ENCODE results near the gene OR5W2. TPM values are rescaled to one million over a fixed set of nuclear protein-coding genes. Genes with fewer than 3 reads are reported as not detected.

Gene OR5W2
- not detected for total RNA-seq

- no peak for DNase-seq
- no peaks in the 10 kb centered on the region for H3K36me3 ChIP-seq
- TF ChIP-seq POLR2A (IDR thresholded peaks at IDR 0.05): no peak
- TF ChIP-seq CTCF (IDR thresholded peaks at IDR 0.05): no peak
- H3K9me3 ChIP-seq: no peaks in the 10 kb centered on the region
- no peaks in the 10 kb centered on the region for H3K27me3 ChIP-seq
- no peak within 1 kb of the TSS for H3K27ac ChIP-seq
- H3K4me3 ChIP-seq: no peak within 1 kb of the TSS
- H3K4me1 ChIP-seq: no peaks in the 10 kb centered on the region
Observed at GRCh38 chr11:55914482-55914881, at the start of gene OR5W2. TSS of gene OR5W2 (minus strand) at chr11:55914582. CDS start at chr11:55914582, 0 bp downstream.

GRCh38 chr11:55956521-55956920, 42.1 kb upstream of the OR5W2 start:
- no peaks in the 10 kb centered on the region for H3K4me1 ChIP-seq
- TF ChIP-seq CTCF (IDR thresholded peaks at IDR 0.05): no peak
- no peak for TF ChIP-seq POLR2A (IDR thresholded peaks at IDR 0.05)
- H3K27ac ChIP-seq: no peak overlapping the region
- H3K27me3 ChIP-seq: no peaks in the 10 kb centered on the region
- no peaks in the 10 kb centered on the region for H3K9me3 ChIP-seq
- no peaks in the 10 kb centered on the region for H3K36me3 ChIP-seq
- H3K4me3 ChIP-seq: no peak overlapping the region
- no peak for DNase-seq

GRCh38 chr11:55949330-55949729, 34.9 kb upstream of the OR5W2 start:
- H3K36me3 ChIP-seq: no peaks in the 10 kb centered on the region
- H3K4me1 ChIP-seq: no peaks in the 10 kb centered on the region
- H3K27ac ChIP-seq: no peak overlapping the region
- TF ChIP-seq CTCF (IDR thresholded peaks at IDR 0.05) (no peak), POLR2A (IDR thresholded peaks at IDR 0.05) (no peak)
- DNase-seq: no peak
- H3K27me3 ChIP-seq: no peaks in the 10 kb centered on the region
- H3K9me3 ChIP-seq: no peaks in the 10 kb centered on the region
- H3K4me3 ChIP-seq: no peak overlapping the region

GRCh38 chr11:55942785-55943392, 28.5 kb upstream of the OR5W2 start:
- no peak for DNase-seq
- Histone ChIP-seq H3K9me3 (no peaks in the 10 kb centered on the region), H3K36me3 (no peaks in the 10 kb centered on the region), H3K4me1 (no peaks in the 10 kb centered on the region), H3K27me3 (no peaks in the 10 kb centered on the region), H3K27ac (no peak overlapping the region), H3K4me3 (no peak overlapping the region)
- TF ChIP-seq POLR2A (IDR thresholded peaks at IDR 0.05) (no peak), CTCF (IDR thresholded peaks at IDR 0.05) (peak in 3 of 6 experiments; percentile 26 to 34 (median 31))

GRCh38 chr11:55936300-55936699, 21.9 kb upstream of the OR5W2 start, which contains the start of gene OR5I1:
TSS of gene OR5I1 (minus strand) at chr11:55936400. CDS start at chr11:55936400, 0 bp downstream.
- Histone ChIP-seq H3K27me3 (no peaks in the 10 kb centered on the region), H3K4me3 (no peak within 1 kb of the TSS), H3K9me3 (no peaks in the 10 kb centered on the region), H3K36me3 (no peaks in the 10 kb centered on the region), H3K4me1 (no peaks in the 10 kb centered on the region), H3K27ac (no peak within 1 kb of the TSS)
- TF ChIP-seq POLR2A (IDR thresholded peaks at IDR 0.05) (no peak), CTCF (IDR thresholded peaks at IDR 0.05) (no peak)
- DNase-seq: no peak
